NT2/D1 (cell line): ENCODE measurements around the gene MYL6.
"Not testable (repeated sequence)": the region's sequence is repeated elsewhere in the genome, so short reads cannot be mapped to it uniquely, and the experiment has no call there.

ENCODE experiments used
- DNase-seq: peaks from one replicate; pipeline ENCODE4 v3.0.0-alpha.2; 2011; ENCODE audit warnings: low read depth, low spot score
- H3K27me3 ChIP-seq: 2 replicates; pipeline ENCODE4 v1.6.0; 2011; ENCODE audit warnings: mild to moderate bottlenecking; ENCODE audit not compliant: insufficient read length, insufficient read depth
- H3K36me3 ChIP-seq: 2 replicates; pipeline ENCODE4 v1.6.1; 2011; ENCODE audit warnings: mild to moderate bottlenecking, low read length, mixed read lengths; ENCODE audit not compliant: insufficient read depth, insufficient read length
- H3K4me1 ChIP-seq: 2 replicates; pipeline ENCODE4 v1.5.1; 2011; ENCODE audit not compliant: insufficient read depth, insufficient read length
- H3K4me3 ChIP-seq: 2 replicates; pipeline ENCODE4 v1.5.1; 2011; ENCODE audit warnings: low read depth; ENCODE audit not compliant: insufficient read length
- H3K9ac ChIP-seq: 2 replicates; pipeline ENCODE4 v1.6.0; 2011; ENCODE audit warnings: low read depth; ENCODE audit not compliant: insufficient read length
- H3K9me3 ChIP-seq: 2 replicates; pipeline ENCODE4 v1.5.1; 2011; ENCODE audit warnings: mild to moderate bottlenecking, low read length; ENCODE audit not compliant: insufficient read depth
- SUZ12 ChIP-seq: IDR thresholded peaks from 2 replicates; pipeline ENCODE4 v1.6.1; 2011; ENCODE audit not compliant: insufficient read length, insufficient read depth; ENCODE audit errors: extremely low read depth
- YY1 ChIP-seq: IDR thresholded peaks from 2 replicates; pipeline ENCODE4 v1.6.1; 2011; ENCODE audit not compliant: insufficient read length, insufficient read depth
- ZNF274 ChIP-seq: IDR thresholded peaks from 2 replicates; pipeline ENCODE4 v1.6.1; 2011; ENCODE audit warnings: mild to moderate bottlenecking, low read depth, low read length

MYL6 gene

DNA sequence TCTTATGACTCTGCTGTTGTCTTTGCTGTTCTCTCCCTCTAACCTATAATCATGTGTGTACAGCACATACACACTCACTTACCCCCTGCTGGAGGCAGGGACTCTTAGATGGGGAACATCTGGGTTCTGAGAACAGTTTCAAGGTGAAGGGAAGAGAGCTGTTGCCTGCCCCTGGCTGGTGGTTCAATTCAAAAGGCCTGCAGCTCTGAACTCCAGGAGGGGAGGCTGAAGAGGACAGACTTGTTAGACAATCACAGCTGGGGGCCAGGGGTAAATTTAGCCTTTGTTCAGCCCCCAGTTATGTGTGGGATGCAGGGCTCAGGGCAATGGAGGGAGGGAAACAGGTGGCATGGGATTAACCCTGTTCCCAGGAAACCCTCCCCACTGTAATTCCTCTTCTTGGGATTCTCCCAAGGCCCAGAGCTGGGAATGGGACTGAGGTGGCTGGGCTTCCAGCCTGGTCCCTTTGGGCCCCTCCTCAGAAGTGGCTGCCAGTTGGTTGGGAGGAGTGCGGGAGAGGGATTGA is 3.9 kb upstream of the MYL6 start:
- no peak for DNase-seq
- Histone ChIP-seq H3K4me3 (no peak overlapping the region), H3K27me3 (no peaks in the 10 kb centered on the region), H3K9me3 (no peaks in the 10 kb centered on the region), H3K4me1 (peaks cover 5% of the 10 kb centered on the region), H3K36me3 (peaks cover 31% of the 10 kb centered on the region), H3K9ac (no peak overlapping the region)
- TF ChIP-seq YY1 (no peak), SUZ12 (no peak), ZNF274 (no peak)

DNA sequence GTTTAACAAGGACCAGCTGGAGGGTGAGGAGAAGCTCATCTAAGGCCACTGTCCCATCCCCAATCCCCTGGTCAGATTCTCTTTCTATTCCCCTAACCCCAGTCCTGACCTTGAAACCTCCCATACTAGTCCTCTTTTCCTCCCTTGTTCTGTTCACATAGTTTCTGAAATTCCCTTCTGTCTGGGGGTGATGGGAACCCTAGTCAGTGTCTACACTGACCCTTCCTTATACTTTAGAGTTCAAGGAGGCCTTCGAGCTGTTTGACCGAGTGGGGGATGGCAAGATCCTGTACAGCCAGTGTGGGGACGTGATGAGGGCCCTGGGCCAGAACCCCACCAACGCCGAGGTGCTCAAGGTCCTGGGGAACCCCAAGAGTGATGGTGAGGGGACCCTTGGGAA is 3.3 kb upstream of the MYL6 start:
- peaks cover 5% of the 10 kb centered on the region for H3K4me1 ChIP-seq
- H3K9ac ChIP-seq = no peak overlapping the region
- TF ChIP-seq YY1 (no peak), SUZ12 (no peak), ZNF274 (no peak)
- no peaks in the 10 kb centered on the region for H3K9me3 ChIP-seq
- H3K27me3 ChIP-seq = no peaks in the 10 kb centered on the region
- DNase-seq = no peak
- no peak overlapping the region for H3K4me3 ChIP-seq
- peaks cover 37% of the 10 kb centered on the region for H3K36me3 ChIP-seq

DNA sequence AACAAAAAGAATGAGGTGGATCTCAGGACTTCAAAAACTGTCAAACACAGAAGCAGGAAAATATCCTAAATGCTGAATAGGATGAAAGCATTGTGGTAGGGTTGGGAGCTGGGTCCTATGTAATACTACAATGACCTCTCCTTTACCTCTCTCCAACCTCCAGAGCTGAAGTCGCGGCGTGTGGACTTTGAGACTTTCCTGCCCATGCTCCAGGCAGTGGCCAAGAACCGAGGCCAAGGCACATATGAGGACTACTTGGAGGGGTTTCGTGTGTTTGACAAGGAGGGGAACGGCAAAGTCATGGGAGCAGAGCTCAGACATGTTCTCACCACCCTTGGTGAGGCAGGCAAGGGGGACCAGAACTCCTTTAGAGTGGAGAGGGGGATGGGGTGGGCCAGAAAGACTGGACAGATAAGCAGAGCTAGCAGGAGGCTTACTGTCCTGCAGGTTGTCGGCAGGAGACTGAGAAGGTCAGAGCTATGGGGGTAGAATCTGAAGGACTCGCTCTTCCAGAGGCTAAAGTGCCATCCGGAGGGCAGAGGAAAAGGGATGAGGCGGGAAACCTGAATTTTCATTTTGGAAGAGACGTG is 2.8 kb upstream of the MYL6 start:
- H3K4me3 ChIP-seq = no peak overlapping the region
- no peaks in the 10 kb centered on the region for H3K27me3 ChIP-seq
- H3K9me3 ChIP-seq = no peaks in the 10 kb centered on the region
- peaks cover 5% of the 10 kb centered on the region for H3K4me1 ChIP-seq
- TF ChIP-seq YY1 (no peak), ZNF274 (no peak), SUZ12 (no peak)
- peaks cover 42% of the 10 kb centered on the region for H3K36me3 ChIP-seq
- no peak for DNase-seq
- no peak overlapping the region for H3K9ac ChIP-seq

DNA sequence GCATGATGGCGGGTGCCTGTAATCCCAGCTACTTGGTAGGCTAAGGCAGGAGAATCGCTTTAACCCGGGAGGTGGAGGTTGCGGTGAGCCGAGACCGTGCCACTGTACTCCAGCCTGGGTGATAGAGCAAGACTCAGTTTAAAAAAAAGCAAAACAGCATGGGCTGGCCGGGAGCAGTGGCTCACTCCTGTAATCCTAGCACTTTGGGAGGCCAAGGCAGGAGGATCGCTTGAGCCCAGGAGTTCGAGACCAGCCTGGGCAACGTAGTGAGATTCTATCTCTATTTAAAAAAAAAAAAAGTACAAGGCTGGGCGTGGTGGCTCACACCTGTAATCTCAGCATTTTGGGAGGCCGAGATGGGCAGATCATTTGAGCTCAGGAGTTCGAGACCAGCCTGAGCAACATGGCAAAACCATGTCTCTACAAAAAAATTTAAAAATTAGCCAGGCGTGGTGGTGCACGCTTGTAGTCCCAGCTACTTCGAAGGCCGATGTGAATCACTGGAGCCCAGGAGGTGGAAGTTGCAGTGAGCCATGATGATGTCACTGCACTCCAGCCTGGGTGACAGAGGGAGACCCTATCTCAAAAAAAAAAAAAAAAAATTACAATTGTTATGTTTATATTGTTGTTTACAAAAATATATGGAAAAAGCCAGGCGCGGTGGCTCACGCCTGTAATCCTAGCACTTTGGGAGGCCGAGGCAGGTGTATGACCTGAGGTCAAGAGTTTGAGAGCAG is 1.5 kb upstream of the MYL6 start:
- H3K36me3 ChIP-seq = peaks cover 55% of the 10 kb centered on the region
- H3K4me1 ChIP-seq, H3K9me3 ChIP-seq, H3K9ac ChIP-seq, H3K27me3 ChIP-seq, DNase-seq: not testable (repeated sequence)
- peak overlapping the region; percentile 39 for H3K4me3 ChIP-seq

DNA sequence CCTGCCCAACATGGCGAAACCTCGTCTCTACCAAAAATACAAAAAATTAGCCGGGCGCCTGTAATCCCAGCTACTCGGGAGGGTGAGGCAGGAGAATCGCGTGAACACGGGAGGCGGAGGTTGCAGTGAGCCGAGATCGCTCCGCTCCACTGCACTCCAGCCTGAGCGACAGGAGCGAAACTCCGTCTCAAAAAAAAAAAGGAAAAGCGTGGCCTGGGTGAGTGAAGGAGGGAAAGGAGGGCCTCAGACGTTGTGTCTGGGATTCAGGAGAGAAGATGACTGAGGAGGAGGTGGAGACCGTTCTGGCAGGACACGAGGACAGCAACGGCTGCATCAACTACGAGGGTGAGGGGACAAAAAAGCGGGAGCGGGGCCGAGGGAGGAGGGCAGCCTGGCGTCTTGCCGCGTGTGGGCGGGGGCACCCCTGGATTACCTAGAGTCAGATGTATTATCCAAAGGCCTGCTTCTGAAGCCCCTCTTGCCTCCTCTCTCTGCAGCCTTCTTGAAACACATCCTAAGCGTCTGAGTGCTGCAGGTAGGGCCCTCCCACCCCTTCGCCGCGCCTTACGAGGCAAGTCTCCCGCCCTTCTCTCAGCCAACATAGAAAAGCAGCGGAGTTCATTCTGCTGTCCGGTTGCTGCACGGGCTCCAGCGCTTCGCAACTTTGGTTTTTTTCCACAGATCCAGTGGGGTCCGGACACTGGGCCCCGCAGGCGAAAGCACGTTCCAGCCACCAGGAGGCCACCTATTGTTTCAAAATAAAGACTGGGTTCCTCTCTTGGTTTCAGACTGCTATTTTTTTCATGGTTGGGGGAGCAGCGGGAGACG is 744 bp upstream of the MYL6 start:
- Histone ChIP-seq H3K4me1 (peaks cover 10% of the 10 kb centered on the region), H3K36me3 (peaks cover 62% of the 10 kb centered on the region), H3K9me3 (no peaks in the 10 kb centered on the region), H3K4me3 (peak overlapping the region; percentile 39), H3K9ac (peak overlapping the region; percentile 96), H3K27me3 (no peaks in the 10 kb centered on the region)
- peak; percentile 83 for DNase-seq
- no peak for TF ChIP-seq YY1
- TF ChIP-seq ZNF274 = no peak
- TF ChIP-seq SUZ12 = no peak

DNA sequence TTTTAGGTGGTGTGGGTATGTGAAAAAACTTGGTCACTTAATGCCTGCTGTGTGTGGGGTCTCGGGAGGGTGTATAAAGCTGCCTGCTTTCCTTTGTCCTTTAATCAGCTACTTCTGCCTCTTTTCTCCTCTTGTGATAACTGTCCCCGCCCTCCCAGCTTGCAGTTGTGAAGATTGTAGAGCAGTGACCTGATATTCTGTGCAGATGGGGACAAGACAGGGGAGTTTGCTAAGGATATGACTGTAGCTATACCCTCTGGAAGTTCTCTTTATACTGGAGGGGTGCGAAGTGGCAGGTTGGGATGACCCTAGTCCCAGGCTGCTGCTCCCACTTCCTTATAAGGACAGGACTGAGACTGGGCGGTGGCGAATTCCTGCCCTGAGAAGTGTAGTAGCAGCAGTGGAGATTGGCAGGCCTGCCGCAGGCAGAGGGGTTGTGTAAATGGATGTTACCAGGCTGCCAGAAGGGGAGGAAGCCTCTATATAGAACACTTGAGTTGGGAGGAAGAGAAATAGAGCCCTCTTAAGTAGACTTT is 835 bp downstream of the MYL6 start:
- DNase-seq = peak; percentile 47
- Histone ChIP-seq H3K36me3 (peaks cover 77% of the 10 kb centered on the region), H3K9ac (peak overlapping the region; percentile 97), H3K4me1 (peaks cover 10% of the 10 kb centered on the region), H3K9me3 (no peaks in the 10 kb centered on the region), H3K27me3 (no peaks in the 10 kb centered on the region), H3K4me3 (peak overlapping the region; percentile 92)
- no peak for TF ChIP-seq YY1
- no peak for TF ChIP-seq SUZ12
- TF ChIP-seq ZNF274 = no peak

GRCh38 chr12:56159482-56160192 is 1.5 kb downstream of the MYL6 start:
- Histone ChIP-seq H3K36me3 (peaks cover 77% of the 10 kb centered on the region), H3K9me3 (no peaks in the 10 kb centered on the region), H3K9ac (peak overlapping the region; percentile 97), H3K4me1 (peaks cover 8% of the 10 kb centered on the region), H3K27me3 (no peaks in the 10 kb centered on the region), H3K4me3 (peak overlapping the region; percentile 92)
- DNase-seq = no peak
- TF ChIP-seq ZNF274 = no peak
- no peak for TF ChIP-seq SUZ12
- TF ChIP-seq YY1 = no peak
